ENCODE results near the gene SCAMP3.
"Not testable (repeated sequence)": the region's sequence is repeated elsewhere in the genome, so short reads cannot be mapped to it uniquely, and the experiment has no call there.

Gene SCAMP3

GRCh38 chr1:155254228-155254713 lies 7.9 kb downstream of the SCAMP3 start:
- no peak for DNase-seq

GRCh38 chr1:155253797-155254196 lies 8.4 kb downstream of the SCAMP3 start:
- no peak for DNase-seq

- DNase-seq: no peak
These were observed 9.0 kb downstream of the SCAMP3 start for GRCh38 chr1:155253208-155253607.

GRCh38 chr1:155251566-155251965 lies 10.6 kb downstream of the SCAMP3 start:
- DNase-seq: no peak

GRCh38 chr1:155250633-155251449 lies 11.3 kb downstream of the SCAMP3 start:
- peak; percentile 65 for DNase-seq

GRCh38 chr1:155250246-155250632 lies 11.9 kb downstream of the SCAMP3 start:
- DNase-seq: no peak

GRCh38 chr1:155247667-155248553 lies 14.2 kb downstream of the SCAMP3 start:
- no peak for DNase-seq

- not testable (repeated sequence) for DNase-seq
These were observed 15.4 kb downstream of the SCAMP3 start for GRCh38 chr1:155246796-155247195.

GRCh38 chr1:155245163-155245524 lies 17.0 kb downstream of the SCAMP3 start:
- DNase-seq: no peak

GRCh38 chr1:155244368-155245162 lies 17.6 kb downstream of the SCAMP3 start:
- DNase-seq: peak; percentile 76

GRCh38 chr1:155242805-155243358 lies 19.3 kb downstream of the SCAMP3 start:
- DNase-seq: no peak

- DNase-seq: no peak
These were observed 20.3 kb downstream of the SCAMP3 start for GRCh38 chr1:155241841-155242264.

GRCh38 chr1:155241069-155241679 lies 21.0 kb downstream of the SCAMP3 start:
- DNase-seq: no peak

GRCh38 chr1:155236451-155236850 lies 25.7 kb downstream of the SCAMP3 start:
- DNase-seq: no peak

- DNase-seq: not testable (repeated sequence)
These were observed 26.8 kb downstream of the SCAMP3 start for GRCh38 chr1:155235375-155235774.

- DNase-seq: not testable (repeated sequence)
These were observed 28.7 kb downstream of the SCAMP3 start for GRCh38 chr1:155233502-155233901.

GRCh38 chr1:155232001-155232978 lies 29.9 kb downstream of the SCAMP3 start:
- DNase-seq: not testable (repeated sequence)

- not testable (repeated sequence) for DNase-seq
These were observed 30.9 kb downstream of the SCAMP3 start for GRCh38 chr1:155231302-155231701.

- DNase-seq: no peak
These were observed 34.1 kb downstream of the SCAMP3 start for GRCh38 chr1:155228096-155228427.

GRCh38 chr1:155227261-155228095 lies 34.7 kb downstream of the SCAMP3 start:
- DNase-seq: peak; percentile 93

Measured in GOT3 (cell line).